ENCODE measurements around the gene NOTCH4. TPM values are rescaled to one million over a fixed set of nuclear protein-coding genes. Genes with fewer than 3 reads are reported as not detected.

The NOTCH4 gene
- total and polyA plus RNA-seq, 9 of the 15 experiments (the other 6 are each of a cell fraction or from before 2014, with no cell fraction given), result 0.24 to 4.3 (median 1.7) TPM

GRCh38 chr6:32215617-32216016 is 8.2 kb downstream of the NOTCH4 start (continued):
- no peak for TF ChIP-seq ZBTB12 (CRISPR knock-in tag; IDR thresholded peaks at IDR 0.05)
- TF ChIP-seq FOXO4 (CRISPR knock-in tag; IDR thresholded peaks at IDR 0.05), result no peak
- no peak for TF ChIP-seq MGA (IDR thresholded peaks at IDR 0.05)
- no peak for TF ChIP-seq NR3C1 (CRISPR knock-in tag; IDR thresholded peaks at IDR 0.05)
- TF ChIP-seq PURB (CRISPR knock-in tag; IDR thresholded peaks at IDR 0.05; ENCODE audit: low read depth), result no peak
- TF ChIP-seq CUX1 (CRISPR knock-in tag; IDR thresholded peaks at IDR 0.05), result no peak

Data from K562 (cell line).